Measurements from ENCODE around the gene GGN. TPM values are rescaled to one million over a fixed set of nuclear protein-coding genes. Genes with fewer than 3 reads are reported as not detected.
"Not testable (repeated sequence)": the region's sequence is repeated elsewhere in the genome, so short reads cannot be mapped to it uniquely, and the experiment has no call there.

GGN gene
- total RNA-seq, 1 donor from 2014 or later = 0.64 TPM

DNA sequence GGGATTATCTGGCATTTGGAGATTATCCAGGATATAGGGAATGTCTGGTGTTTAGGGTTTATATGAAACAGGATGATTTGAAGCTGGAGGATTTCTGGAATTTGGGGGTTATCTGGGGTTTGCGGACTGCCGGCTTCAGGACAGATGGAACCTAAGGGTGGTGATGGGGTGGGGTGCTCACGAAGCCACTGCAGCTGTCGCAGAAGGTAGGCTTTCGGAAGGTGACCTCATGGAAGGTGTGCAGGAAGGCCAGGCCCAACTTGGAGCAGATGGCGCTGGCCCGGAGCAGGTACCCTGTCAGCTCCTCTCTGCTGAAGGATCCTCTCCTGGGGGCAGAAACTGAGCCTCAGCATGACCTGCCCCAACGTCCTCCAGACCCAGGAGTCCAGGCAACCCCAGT, 24.7 kb upstream of the GGN start:
- no peak for DNase-seq (ENCODE audit: extremely low read depth, low read depth, low spot score)

DNA sequence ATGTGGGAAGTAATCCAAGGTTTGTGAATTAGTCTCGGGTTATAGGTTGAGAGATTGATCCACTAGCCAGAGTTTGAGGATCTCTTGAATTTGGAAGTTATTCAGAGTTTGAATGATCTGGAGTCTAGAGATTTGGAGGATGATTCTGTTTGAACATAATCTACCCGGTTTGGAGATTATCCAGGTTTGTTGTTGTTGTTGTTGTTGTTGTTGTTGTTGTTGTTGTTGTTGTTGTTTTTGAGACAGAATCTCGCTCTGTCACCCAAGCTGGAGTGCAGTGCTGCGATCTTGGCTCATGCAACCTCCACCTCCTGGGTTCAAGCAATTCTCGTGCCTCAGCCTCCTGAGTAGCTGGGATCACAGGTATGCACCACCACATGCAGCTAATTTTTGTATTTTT, 24.1 kb upstream of the GGN start:
- not testable (repeated sequence) for DNase-seq (ENCODE audit: extremely low read depth, low read depth, low spot score)

DNA sequence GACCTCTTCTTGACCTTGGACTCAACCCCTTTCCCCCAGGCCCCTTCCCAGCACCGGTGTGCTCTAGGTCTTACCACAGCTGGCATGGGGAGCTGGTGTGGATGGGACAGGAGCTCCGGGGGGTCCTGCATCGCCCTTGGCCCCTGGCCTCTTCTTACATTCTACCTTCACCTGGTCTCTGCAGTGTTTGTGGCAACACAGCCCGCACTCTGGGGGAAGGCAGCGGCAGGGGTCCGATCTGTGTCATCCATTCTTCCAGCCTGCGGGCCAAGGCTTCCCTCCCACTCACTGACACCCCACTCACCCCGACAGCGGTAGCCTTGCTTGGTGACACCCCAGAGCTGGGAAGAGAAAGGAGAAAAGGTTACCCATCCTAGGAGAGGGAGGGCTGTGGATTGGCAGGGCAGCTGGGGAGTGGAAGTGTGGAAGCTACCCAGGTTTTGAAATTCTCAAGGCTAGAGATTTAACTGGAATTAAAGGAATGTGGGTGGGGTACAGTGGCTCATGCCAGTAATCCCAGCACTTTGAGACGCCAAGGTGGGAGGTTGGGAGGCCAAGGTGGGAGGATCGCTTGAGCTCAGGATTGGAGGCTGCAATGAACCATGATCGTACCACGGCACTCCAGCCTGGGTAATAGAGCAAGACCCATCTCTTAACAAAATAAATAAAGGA, 23.3 kb upstream of the GGN start:
- no peak for DNase-seq (ENCODE audit: extremely low read depth, low read depth, low spot score)

DNA sequence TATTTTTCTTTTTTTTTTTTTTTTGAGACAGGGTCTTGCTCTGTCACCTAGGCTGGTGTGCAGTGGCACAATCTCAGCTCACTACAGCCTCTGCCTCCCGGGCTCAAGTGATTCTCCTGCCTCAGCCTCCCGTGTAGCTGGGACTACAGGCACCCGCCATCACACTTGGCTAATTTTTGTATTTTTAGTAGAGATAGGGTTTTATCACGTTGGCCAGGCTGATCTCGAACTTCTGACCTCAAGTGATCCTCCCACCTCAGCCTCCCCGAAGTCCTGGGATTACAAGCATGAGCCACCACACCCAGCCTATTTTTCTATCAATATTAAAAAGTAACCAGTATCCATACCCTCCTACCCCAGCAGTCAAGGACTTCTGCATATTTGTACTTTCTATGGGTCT, 22.6 kb upstream of the GGN start:
- DNase-seq (ENCODE audit: extremely low read depth, low read depth, low spot score) = not testable (repeated sequence)

DNA sequence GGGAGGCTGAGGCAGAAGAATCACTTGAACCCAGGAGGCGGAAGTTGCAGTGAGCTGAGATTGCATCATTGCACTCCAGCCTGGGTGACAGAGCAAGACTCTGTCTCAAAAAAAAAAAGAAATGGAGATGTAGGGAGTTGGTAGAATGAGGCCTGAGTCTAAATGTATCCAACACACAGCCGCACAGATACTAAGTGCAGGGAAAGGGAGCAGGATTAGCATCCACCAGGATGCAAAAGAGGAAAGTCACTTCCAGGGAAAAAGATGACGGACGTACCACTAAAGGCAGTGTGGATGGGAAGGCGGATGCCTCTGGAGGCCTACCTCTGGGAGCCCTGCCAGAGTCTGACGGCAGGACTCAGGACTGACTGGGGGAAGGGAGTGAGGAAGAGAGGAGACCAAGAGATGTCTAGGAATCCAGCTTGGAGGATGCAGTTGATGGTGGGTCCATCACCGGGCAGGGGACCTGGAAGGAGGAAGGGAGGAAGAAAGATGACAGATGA, 21.8 kb upstream of the GGN start:
- no peak for DNase-seq (ENCODE audit: extremely low read depth, low read depth, low spot score)

DNA sequence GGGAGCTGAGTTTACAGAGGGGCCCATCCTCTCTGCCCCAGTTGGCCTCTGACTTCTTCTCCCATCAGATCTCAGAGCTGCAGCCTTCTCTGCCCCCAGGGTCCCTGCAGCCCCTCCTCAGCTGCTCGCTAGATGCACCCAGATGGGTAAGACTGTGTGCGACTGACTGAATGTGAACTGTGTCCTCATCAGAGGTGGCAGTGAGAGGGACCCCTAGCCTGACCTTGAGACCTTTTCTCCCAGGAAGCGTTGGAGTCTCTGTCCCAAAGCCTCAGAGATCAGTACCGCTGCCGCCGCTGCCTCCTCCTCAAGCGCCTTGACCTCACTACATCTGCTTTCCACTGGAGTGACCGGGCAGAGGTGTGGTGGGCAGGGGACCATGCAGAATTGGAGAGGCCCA, 17.4 kb upstream of the GGN start:
- DNase-seq (ENCODE audit: extremely low read depth, low read depth, low spot score) = no peak

DNA sequence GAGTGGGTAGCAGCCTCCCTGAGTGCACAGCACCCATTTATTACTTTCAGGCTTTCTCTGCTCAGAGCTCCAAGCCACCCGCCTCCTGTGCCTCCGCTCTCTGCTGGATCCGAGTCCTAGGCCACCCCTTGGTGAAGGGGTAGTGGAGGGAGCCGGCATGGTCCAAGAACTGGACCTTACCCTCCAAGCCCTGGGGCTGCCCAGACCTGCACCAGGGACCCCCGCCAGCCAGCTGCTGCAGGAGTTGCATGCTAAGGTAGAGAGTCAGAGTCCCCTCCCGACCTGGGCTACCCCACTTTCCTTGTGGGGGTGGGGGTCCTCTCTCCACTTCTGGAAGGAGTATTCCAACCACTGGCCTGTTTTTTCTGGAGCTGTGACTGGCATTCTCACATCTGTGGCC, 17.0 kb upstream of the GGN start:
- no peak for DNase-seq (ENCODE audit: extremely low read depth, low read depth, low spot score)

DNA sequence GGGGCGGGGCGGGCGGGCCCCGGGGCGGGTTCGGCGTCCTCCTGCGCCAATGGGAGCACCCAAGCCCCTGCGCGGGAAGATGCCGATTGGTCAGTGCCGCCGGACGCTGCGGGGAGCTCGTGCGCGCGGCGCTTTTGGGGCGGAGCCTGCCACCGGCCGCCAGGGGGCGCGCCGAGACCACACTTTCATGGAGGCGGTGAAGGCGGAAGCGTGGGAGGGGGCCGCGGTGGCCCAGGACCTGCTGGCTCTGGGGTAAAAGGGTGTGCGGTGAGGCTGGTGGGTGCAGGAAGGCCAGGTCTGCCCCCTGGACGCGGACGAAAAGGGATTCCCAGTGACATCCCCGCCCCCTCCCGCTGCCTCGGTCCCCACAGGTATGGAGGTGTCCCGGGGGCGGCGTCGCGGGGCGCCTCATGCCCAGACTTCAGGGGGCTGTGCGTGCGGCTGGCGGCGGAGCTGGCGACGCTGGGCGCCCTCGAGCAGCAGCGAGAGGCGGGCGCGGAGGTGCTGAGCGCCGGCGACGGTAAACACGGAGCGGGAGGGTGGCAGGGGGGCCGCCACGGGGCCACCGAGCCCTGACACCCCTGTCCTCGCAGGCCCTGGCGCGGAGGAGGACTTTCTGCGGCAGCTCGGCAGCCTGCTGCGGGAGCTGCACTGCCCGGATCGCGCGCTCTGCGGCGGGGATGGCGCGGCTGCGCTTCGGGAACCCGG, 15.3 kb upstream of the GGN start, which contains the start of gene FAM98C:
Gene FAM98C, plus strand, starts transcription at position 127 of the 708 bp plus-strand sequence. Its CDS starts 61 bp downstream, at position 188.
- DNase-seq (ENCODE audit: extremely low read depth, low read depth, low spot score) = peak; percentile 37

DNA sequence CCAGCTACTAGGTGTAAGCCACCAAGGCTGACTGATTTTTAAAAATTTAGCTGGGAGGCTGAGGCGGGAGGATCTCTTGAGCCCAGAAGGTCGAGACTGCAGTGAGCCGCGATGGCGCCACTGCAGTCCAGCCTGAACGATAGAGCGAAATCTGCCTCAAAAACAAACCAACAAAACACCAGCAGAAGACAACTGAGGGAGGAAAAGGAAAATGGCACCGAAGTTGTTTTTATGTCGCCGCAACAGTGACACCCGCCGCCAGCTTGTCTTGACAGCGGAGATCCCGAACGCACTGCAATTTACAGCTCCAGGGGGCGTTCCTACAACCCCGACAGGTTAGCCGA, 14.8 kb upstream of the GGN start:
- DNase-seq (ENCODE audit: extremely low read depth, low read depth, low spot score) = no peak

DNA sequence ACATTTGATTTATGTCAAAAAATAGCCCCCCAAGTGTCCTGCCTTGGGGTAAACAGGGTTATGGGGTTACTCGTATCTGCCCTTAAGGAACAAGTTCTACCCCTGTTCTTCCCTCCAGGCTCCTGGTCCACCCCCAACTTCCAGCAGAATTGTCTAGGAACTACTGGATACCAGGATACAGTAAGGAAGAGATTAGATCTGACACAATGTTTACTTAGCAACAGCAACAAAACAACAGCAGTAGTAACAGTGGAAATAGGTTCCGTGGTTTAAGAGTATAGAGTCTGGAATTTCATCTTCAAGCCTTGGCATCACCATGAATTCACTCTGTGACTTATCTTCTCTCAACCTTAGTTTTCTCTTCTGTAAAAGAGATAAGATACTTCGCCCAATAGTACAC, 13.3 kb upstream of the GGN start:
- DNase-seq (ENCODE audit: extremely low read depth, low read depth, low spot score) = peak; percentile 44

DNA sequence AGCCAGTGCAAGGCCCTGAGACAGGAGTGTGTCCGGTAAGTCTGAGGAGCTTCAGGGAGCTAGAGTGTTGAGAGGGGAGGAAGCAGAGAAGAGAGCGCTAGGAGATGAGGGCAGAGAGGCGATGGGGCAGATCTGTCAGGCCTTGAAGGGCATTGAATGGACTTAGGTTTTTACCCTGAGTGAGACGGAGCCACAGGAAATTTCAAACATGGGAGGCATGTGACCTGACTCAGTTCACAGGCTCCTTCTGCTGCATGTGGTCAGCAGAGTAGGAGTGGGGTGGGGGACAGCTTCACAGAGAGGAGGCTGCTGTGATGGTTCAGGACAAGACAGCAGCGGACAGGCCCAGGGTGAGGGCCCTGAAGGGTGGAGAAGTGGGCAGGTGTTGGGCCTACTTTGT, 12.5 kb upstream of the GGN start:
- DNase-seq (ENCODE audit: extremely low read depth, low read depth, low spot score) = no peak

DNA sequence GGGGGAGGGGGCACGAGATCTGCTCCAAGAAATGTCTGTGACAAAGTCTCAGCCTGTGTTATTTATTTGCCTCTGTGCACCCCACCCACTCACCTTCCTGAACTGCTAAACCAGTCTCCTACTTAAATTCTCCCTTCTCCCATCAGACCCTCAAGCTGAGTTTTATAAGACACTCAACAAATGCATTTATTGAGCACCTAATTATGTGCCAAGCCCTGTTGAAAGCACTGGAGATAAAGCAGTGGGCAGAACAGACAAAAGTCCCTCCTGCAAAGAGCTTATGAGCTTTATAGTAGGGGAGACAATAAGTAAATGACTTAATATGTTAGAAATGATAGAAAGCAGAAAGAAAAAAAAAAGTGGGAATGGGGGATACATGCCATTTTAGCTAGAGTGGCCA, 11.7 kb upstream of the GGN start:
- no peak for DNase-seq (ENCODE audit: extremely low read depth, low read depth, low spot score)

DNA sequence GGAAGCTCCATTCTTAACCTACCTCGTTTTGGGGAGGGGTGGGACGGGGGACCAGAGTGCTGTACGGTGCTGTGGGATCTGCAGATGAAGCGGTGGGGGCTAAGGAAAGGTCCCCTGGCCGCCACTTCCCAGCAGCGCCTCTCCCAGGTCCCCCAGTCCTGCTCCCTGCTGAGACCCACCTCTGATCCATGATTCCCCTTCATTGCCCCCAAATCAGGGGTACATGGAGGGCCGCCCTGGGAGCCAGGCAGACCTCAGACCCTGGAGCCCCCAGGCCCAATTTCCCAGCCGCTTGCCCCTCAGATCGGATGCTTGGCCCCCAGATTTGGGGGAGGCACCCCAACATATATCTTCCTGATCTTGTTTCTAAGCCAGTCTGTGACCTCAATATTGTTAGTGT, 11.2 kb upstream of the GGN start:
- no peak for DNase-seq (ENCODE audit: extremely low read depth, low read depth, low spot score)

DNA sequence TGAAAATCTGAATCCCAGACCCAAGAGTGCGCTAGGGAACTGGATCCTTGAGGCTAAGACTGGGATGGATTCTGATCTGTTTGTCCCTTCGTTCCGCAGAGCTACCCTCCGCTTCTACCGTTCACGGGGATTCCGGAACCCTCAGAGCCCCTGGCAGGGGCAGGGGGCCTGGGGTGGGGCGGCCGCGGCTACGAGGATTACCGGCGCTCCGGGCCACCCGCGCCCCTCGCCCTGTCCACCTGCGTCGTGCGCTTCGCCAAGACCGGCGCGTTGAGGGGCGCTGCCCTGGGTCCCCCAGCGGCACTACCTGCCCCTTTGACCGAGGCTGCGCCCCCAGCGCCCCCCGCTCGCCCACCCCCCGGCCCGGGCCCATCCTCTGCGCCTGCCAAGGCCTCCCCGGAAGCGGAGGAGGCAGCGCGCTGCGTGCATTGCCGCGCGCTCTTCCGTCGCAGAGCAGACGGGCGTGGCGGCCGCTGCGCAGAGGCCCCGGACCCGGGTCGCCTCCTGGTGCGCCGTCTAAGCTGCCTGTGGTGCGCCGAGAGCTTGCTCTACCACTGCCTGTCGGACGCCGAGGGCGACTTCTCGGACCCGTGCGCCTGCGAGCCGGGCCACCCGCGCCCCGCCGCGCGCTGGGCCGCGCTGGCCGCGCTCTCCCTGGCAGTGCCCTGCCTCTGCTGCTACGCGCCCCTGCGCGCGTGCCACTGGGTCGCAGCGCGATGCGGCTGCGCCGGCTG, 7.7 kb upstream of the GGN start:
- no peak for DNase-seq (ENCODE audit: extremely low read depth, low read depth, low spot score)

DNA sequence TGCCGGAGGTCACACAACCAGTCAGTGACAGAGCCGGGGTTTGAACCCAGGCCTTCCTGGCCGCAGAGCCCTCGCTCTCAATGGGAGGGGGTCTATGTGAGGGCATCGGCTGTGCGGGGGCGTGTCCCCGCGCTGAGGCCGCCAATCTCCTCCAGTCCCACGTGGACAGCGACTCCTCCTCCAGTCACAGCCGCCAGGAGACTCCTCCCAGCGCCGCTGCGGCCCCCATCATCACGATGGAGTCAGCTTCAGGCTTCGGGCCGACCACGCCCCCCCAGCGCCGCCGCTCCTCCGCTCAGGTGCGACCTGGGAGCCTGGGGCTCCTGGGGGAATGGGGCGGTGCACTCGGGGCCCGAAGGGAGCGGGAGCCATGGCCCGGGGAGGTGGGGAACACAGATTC, 6.7 kb upstream of the GGN start:
- no peak for DNase-seq (ENCODE audit: extremely low read depth, low read depth, low spot score)

DNA sequence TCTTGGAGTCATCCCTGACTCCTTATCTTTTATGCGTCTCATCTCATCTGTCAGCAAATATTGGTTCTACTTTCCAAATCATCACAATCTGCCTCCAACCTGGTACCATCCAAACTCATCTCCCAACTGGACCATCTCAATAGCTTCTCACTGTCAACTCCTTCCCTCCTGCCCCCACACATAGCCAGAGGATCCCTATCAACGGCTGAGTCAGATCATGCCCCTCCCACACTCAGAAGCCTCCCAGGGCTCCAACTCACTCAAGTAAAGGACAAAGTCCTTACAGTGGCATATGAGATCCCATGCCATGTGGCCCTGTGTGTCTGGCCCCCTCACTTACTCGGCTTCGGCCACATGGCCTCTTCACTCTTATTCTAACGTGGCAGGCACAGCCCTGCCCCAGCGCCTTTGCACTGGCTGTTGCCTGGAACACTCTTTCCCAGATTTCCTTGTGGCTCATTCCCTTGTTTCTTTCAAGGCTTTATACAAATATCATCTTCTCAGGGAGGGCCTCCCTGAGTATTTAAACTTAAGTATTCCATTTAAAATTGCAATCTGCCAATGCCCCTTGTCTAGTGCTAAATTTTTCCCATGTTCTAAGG, 5.0 kb upstream of the GGN start:
- DNase-seq (ENCODE audit: extremely low read depth, low read depth, low spot score) = no peak

DNA sequence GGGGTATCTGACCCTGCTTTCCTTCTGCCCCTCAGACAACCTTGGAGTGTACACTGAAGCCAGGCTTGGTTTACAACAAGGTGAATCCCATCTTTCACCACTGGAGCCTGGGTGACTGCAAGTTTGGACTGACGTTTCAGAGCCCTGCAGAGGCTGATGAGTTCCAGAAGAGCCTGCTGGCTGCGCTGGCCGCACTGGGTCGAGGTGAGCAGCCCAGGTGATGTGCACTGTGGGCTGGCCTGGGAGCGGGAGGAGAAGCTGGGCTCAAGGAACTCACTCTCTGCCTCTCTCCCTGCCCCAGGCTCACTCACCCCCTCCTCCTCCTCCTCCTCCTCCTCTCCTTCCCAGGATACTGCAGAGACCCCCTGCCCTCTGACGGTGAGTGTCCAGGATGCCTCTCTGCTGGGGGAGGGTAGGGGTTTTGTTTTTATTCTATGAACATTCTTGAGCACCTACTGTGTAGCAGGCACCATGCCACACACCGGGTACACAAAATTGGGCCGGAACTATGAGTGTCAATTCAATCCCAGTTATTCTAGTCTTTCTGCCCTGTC, 4.2 kb upstream of the GGN start:
- no peak for DNase-seq (ENCODE audit: extremely low read depth, low read depth, low spot score)

DNA sequence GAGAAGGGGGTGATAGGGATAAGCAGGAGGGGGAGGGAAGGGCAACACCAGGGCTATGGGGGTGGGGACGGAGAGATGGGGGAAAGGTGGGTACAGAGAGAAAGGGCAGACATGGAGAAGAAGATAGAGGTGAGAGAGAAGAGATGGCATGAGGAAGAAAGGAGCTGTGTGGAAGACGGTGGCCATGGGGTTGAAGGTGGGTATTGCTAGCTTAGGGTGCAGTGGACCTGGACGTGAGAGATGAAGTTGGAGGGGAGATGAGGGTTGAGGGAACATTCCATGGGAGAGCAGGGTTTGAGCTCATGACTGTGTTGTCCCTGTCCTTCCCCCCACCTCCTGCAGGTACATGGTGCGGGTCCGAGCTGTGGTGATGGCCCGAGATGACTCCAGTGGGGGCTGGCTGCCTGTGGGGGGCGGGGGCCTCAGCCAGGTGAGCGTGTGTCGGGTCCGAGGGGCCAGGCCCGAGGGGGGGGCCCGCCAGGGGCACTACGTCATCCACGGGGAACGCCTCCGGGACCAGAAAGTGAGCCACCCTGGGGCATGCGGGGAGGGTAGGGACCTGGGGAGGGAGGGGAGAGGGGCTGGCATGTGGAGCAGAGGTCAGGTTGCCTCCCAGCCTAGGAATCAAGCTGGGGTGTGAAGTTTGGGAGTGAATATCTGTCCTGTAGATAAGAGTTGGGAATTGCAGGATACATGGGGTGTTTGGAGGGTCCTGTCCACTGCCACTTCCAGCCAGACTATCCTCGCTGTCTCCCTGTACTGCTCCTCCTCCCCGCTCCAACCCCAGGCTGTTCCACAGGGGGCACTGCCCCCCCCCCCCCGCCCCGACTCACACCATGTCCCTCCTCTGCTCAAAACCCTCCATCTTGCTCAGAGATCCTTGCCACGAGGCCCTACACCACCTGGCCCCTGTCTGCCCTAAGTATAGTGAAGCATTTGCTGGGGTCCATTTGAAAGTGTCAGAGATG, 2.4 kb upstream of the GGN start:
- no peak for DNase-seq (ENCODE audit: extremely low read depth, low read depth, low spot score)

DNA sequence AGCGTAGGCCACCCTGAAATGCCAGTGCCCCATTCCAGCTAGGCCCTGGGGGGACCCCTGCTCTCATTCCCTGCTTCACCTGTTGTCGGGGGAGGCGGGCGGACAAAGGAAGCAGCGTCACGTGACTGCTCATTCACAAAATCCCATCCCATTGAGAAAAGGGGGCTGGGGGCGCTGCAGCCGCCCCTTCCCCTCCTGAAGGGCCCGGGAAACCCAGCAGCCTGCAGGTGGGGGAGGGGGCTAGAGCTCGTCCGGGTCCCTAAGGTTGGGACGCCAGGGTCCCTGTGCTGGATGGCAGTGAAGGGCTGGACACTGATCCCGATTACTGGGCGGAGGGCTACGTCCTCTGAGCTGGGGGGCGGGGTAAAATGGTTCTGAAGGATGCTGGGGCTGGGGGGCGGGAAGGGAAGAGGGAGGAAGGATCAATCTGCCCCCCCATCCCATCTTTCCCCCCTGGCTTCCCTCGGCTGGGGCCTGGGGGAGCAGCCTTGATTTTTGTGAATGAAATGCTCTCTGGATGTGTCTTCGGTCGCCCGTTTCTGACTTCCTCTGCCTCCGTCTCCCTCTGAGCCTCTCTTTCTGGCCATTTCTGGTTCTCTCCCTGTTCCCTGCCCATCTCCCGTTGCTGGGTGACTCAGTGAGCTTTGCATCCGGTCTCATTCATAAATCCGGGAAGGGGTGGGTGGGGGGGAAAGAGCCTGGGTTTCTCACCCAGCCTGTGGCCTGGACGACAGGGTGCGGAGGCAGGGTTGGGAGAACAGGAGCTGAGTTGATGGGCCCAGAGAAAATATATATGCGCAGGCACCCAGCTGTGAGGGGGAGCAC, 1.5 kb upstream of the GGN start:
- DNase-seq (ENCODE audit: extremely low read depth, low read depth, low spot score) = no peak
